HG03442 (cell line): Measurements from ENCODE around the gene ATE1.
"Not testable (repeated sequence)": the region's sequence is repeated elsewhere in the genome, so short reads cannot be mapped to it uniquely, and the experiment has no call there.

Source experiments
- ATAC-seq: cut with Tn5 transposase; IDR thresholded peaks from one replicate; pipeline ENCODE4 v1.9.1; 2021; ENCODE audit warnings: mild to moderate bottlenecking, moderate library complexity; ENCODE audit not compliant: unreplicated experiment

The ATE1 gene

DNA sequence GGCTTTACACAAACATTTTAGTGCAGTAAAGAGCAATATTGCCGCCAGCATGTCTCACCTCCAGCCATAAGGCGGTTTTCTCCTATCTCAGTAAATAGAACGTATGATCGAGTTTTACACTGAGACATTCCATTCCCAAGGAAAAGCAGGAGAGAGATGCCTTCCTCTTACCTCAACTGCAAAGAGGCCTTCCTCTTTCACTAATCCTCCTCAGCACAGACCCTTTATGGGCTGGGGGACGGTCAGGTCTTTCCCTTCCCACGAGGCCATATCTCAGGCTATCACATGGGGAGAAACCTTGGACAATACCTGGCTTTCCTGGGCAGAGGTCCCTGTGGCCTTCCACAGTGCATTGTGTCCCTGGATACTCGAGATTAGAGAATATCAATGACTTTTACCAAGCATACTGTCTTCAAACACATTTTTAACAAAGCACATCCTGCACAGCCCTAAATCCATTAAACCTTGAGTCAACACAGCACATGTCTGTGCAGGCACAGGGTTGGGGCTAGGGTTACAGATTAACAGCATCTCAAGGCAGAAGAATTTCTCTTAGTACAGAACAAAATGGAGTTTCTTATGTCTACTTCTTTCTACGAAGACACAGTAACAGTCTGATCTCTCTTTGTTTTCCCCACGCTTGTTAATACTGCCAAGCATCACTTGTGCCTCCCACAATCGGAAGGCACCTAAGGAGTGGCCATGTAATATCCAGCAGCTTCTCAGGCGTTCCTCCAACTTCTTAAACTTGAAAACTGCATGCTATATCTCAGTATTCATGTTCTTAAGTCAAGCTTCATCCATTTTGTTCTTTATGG lies 2.6 kb upstream of the ATE1 start:
- not testable (repeated sequence) for ATAC-seq

DNA sequence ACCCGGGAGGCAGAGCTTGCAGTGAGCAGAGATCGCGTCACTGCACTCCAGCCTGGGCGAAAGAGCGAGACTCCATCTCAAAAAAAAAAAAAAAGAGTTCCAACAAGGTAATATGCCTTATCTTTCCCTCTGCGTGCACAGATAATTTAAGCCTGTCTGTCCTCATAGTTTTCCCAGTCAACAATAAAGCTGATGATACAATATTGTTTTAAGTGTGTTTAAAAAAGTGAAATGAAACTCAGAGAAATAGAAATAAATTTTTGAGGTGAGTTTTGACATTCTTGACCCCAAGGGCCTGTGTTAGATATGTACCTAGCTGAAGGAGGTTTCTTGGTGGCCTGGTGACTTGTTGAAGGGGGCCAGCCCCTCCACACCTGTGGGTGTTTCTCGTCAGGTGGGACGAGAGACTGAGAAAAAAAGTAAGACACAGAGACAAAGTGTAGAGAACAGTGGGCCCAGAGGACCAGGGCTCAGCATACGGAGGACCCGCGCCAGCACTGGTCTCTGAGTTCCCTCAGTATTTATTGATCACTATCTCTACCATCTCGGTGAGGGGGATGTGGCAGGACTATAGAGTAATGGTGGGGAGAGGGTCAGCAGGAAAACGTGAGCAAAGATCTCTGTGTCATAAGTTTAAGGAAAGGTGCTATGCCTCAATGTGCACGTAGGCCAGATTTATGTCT lies 1.9 kb upstream of the ATE1 start:
- not testable (repeated sequence) for ATAC-seq

DNA sequence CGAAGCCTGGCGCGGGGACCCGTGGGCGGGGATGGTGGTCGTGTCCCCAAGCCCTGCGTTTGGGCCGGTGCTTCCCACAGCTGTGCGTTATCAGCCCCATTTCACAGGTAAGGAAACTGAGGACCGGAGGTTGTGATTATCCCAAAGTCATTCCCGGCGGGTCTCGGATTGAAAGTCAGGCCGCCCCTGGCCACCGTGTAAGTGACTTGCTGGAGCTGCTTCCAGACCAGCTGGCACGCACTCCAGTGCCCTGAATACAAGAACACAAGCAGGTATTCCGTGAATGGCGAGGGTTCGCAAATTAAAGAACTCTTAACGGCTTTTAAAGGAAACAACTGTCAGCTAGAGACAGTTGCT lies 675 bp upstream of the ATE1 start:
- peak; percentile 14 for ATAC-seq

DNA sequence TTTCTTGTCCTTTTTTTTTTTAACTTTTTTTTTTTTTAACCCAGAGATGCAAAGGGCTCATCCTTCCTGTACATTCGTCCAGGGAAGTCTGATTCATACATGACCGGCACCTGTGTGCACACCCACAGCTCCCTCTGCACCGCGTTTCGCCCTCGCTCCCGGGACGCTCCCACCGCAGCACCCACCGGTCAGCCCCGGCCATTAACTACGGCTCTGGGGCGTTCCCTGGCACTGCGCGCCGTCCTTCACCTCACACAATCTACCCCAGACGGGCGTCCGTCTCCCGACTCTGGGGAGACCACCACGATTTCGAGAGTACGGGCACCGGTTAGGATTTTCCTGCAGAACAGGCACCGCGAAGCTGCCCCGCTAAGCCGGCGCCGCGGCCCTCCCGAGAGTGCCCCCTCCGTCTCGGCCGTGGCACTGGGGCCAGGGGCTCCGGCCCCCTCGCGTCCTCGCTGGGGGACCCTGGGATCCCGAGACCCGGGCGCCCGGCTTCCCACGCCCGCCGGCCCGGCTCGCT lies 452 bp downstream of the ATE1 start:
- peak; percentile 34 for ATAC-seq

DNA sequence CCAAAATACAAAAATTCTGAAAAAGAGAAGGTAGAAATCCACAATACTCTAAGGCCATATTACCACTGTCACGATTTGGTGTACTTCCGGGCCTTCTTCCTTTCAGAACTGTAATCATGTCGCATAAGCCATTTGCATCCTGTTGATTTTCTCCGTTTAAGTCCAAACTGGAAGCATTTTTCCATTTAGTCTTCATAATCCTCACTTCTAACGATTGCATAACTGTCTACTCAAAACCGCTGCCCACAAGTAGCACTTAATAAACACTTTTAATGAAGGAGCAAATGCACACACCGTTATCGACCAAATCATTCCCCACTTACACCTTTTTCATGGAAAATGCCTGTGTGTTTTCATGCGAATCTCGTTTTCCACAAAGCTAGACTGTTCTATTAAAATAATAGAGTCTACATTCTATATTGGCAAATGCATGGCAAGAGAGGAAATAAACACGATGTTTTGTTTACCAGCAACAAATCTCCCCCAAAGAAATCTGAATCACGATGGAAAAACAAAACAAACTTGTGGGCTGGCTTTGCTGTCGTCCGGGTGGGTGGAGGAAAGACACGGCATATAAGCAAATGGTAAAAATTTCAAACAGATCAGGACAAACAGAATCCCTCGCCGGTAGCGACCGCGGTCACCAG lies 1.0 kb downstream of the ATE1 start:
- no peak for ATAC-seq

DNA sequence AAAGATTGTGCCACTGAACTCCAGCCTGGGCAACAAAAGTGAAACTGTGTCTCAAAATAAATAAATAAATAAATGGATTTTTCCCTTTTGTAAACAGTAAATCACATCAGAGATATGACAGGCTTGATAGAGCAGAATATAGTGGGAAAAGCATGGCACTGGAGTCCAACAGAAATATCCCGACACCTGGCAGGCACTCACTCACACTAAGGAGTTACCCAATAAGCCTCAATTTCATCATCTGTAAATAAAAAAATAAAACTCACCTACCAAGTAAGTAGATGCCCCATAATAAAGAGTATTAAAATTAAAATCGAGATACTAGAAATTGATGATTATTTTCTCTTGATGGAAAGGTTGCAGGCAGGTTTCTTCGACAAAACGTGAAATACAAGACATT lies 1.7 kb downstream of the ATE1 start:
- ATAC-seq = no peak

DNA sequence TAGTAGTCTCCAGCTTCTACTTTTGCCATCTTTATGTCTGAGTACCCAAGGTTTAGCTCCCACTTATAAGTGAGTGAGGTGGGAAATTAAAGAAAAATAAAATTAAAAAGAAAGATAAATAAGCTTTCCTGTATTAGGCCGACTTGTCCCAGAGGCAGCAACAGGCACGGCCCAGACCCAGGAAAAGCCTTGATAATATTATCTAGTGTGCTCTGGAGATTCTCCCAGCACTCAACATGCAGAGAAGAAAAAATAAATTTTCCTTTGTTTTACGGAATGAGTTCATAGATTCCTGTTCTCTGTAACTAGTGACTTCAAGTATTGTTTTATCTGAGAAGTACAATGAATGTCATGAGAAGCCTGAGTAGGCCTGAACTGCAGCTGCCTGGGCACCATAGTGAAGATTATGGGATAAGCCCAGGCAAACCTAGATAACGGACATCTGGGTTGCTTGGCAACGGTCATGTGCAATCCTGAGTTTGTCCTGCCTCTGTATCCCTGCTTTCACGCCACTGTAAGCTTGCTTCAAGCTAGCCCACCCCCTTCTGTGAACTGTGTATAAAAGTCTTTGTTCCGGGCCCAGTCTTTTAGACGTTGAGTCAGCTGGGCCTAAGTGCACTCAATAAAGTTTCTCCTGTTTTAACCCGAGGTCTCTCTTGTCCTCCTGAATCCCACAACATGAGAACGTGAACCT lies 6.4 kb downstream of the ATE1 start:
- no peak for ATAC-seq

DNA sequence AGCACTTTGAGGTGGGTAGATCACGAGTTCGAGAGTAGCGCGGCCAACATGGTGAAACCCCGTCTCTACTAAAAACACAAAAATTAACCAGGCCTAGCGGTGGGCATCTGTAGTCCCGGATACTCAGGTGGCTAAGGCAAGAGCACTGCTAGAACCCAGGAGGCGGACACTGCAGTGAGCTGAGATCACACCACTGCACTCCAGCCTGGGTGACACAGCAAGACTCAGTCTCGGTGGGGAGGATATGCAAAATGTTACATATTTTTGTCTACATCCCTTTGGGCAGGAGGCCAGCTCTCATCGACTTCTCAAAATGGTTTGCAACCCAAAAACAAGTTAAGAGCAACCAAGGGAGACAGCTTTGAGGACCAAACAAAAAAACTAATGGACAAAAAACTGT lies 8.2 kb downstream of the ATE1 start:
- ATAC-seq = no peak

DNA sequence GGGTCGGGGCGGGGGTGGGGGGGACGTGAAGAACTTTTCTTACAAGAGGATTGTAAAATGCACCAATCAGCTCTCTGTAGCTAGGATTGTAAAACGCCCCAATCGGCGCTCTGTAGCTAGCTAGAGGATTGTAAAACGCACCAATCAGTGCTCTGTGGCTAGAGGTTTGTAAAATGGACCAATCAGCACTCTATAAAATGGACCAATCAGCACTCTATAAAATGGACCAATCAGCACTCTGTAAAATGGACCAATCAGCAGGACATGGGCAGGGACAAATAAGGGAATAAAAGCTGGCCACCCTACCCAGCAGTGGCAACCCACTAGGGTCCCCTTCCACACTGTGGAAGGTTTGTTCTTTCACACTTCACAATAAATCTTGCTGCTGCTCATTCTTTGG lies 9.0 kb downstream of the ATE1 start:
- ATAC-seq = not testable (repeated sequence)

DNA sequence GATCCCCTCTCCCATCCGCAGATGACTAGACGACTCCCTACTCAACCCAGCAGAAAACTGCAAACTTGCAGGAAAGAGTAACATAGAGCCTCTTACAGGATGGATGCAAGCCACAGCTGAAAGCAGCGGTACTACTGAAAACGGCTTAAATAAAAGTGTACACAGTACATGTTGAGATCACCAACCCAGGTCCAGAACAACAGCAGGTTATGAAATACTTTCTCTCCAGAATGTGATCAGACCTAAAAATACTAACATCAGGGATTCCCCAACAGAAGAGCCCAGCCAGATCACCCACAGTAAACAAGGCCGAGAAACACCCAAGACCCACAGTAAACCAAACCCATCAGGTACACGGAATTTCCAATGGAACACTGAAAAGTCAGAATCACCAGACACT lies 13.2 kb downstream of the ATE1 start:
- no peak for ATAC-seq

DNA sequence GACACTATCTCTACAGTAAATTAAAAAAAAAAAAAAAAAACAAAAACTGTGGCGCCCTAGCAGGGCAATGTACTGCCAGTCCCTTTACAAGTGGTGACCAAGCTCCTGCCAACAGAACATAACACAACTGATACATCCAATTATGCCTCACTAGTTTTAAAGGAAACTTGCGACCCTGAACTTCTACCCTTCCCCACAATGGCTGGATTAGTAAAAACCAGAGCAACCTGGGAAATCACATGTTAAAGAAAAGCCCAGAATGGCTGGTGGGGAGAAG lies 16.5 kb downstream of the ATE1 start:
- ATAC-seq = no peak

DNA sequence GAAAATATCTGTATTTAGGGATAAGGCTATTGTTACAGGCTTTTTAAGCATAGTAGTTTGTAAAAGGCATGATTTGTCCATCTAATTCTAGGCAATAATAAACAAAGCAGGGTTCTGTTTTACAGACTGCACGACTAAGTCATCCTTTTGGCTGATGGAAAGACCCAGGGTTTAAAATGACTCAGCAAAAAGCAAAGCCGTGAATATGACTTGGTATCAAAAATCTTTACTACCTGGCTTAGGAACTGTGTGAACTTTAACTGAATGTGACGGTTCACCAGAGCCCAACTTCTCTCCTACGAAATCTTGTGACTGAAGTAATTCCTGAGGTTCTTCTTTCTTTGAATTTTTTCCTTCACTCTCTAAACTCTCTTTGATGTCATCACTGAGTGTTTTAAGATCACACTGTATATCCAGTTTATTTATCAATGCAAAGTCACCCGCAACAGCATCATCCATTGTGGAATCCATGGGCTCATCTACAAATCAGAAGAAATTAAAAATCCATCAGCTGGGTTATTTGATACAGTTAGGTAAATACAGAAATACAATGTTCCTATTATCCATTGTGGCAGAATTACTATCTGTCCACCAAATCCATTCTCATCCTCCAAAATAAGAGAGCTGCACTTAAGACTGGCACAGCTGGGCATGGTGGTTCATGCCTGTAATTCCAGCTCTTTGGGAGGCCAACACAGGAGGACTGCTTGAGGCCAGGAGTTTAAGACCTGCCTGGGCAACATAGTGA lies 17.0 kb downstream of the ATE1 start:
- ATAC-seq = peak; percentile 72

DNA sequence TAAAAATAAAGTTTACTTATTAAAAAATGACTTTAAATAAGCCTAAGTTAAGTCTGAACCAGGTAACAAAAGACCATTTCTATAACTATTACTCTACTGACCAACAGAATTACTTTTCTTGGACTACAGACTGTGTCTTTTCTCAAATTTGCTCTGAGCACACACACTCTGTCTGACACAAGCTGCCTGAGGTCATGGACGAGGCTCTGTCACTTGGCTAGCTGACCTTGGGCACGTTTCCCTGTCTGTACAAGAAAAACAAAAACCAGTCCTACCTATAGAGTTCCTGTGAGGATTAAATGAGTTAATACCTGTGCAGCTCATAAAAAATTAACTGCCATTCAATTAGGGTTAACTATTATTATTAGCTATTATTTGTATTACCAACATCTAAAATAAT lies 22.9 kb downstream of the ATE1 start:
- ATAC-seq = no peak

DNA sequence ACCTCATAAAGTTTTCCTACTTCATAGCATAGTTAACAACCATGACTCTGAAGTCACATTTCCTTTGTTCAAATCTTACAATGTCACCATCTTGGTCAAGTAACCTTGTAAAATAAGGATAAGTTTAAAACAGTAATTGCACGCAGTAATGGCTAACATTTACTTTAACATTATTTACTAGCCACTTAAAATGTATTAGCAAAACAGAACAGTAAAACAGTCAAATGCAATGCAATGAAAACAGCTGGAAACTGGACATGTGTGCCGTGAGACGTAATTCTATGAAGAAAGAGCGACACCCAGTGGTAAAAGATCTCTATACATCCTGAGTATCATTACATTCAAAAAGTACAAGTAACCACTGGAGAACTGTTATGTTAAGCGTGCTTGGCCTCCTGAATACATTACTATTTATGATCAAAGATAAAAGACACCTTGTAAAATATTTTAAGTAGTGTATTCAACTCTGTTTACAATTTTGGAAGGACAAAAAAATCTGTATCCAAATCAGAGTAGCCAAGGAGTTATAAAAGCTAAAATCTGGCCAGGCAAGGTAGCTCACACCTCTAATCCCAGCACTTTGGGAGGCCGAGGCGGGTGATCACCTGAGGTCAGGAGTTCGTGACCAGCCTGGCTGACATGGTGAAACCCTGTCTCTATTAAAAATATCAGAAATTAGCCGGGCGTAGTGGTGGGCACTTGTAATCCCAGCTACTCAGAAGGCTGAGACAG lies 27.2 kb downstream of the ATE1 start:
- ATAC-seq = peak; percentile 86

DNA sequence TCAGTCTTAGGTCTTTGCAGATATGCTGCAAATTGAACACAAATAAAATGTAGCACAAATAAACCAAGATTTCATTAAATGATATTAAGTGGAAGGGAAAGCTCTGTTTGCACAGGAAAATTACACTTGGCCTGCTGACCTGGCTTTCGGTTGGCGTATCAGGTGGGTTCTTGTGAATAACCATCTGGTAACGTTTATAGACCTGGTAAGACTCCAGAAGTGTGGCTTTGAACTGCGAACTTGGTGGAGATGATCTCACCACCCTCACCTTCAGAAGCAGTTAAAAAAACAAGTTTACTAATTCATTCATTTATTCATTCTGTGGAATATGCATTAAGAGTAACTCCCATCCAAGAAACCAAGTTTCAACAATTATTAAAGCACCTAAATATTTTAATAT lies 28.1 kb downstream of the ATE1 start:
- ATAC-seq = no peak

DNA sequence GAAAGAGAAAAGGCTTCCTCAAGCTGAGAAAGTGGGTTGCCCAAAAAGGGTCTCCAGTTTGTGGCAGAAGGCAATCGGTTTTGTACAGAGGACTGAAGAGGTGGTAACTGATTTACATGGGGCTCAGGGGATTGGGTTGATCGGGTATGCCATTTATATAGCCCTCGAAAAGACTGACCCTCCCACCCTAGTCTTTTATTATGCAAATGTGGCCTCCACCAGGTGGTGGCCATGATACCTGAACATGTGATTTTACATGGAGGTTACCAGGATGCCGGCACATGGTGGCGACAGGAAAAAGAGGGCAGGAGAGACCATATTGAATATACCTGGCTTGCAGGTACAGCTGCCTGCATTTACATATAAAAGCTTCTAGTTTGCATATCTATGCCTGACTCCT lies 36.7 kb downstream of the ATE1 start:
- ATAC-seq = no peak

DNA sequence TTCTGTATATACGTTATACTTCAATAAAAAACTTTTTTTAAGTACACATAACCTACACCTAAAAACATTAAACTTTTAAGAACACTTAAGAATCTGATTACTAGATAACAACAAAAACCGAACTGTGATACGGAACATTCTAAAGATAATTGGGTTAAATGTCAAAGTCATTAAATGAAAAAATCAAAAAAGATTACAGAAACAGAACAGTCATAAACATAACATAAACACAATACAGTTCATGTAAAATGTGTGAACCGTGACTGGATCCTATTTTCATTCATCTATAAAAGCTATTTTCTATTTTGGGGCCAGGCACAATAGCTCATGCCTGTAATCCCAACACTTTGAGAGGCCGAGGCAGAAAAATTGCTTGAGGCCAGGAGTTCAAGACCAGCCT lies 38.6 kb downstream of the ATE1 start:
- ATAC-seq = no peak

DNA sequence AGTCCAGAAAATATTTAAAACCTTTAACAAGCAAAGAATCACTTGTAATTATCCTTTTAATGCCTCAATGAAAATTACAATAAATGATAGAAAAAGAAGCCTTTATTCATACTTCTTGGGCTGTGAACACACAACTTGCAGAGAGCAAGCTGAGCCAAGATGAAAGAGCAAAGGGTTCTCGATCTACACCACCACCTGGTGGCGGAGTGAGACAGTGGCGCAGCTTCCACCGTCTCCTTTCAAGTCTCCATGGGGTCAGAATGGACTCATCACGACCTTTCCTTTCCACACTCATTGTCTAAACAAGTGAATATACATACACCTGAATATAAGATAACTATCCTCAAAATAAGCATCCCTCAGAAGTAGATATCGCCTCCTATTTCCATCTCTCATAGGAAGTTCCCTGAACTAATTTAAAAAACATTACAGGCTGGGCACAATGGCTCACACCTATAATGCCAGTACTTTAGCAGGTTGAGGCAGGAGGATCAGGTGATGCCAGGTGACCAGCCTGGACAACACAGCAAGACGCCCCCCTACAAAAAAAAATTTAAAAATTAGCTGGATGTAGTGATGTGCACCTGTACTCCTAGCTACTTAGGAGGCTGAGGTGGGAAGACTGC lies 40.7 kb downstream of the ATE1 start:
- no peak for ATAC-seq

DNA sequence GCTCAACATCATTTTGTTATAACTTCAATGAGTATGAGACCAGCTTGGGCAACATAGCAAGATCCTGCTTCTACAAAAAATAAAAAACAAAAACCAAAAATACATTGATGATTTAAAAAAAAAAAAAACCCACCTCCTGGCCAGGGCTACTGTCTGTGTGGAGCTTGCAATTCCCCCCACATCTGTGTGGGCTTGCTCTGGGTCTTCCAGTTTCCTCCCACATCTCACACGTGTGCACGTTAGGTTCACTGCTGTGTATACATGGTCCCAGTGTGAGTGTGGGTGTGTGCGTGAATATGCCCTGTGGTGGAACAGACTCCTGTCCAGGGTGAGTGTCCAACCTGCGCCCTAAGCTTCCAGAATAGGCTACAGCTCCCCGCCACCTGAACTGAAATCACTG lies 41.6 kb downstream of the ATE1 start:
- no peak for ATAC-seq

DNA sequence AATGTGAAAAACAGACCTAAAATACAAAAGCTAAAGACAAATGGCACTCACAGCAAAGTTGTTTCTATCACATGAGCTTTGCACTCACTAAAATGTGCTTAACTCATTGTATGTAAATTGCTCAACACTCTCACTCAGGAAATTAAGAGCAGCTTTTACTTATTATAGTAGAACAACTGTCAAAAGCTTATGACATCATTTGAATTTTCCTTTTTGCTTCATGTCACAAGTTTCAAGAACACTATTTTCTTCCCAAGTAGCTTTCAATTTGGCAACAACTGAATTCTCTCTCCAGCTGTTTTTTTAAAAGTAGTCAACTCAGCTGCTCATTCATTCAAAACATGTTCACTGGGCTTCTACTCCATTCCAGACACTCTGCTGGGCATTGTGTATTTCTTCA lies 46.9 kb downstream of the ATE1 start:
- no peak for ATAC-seq
